Measurements from ENCODE around the gene CAPG.

DNA sequence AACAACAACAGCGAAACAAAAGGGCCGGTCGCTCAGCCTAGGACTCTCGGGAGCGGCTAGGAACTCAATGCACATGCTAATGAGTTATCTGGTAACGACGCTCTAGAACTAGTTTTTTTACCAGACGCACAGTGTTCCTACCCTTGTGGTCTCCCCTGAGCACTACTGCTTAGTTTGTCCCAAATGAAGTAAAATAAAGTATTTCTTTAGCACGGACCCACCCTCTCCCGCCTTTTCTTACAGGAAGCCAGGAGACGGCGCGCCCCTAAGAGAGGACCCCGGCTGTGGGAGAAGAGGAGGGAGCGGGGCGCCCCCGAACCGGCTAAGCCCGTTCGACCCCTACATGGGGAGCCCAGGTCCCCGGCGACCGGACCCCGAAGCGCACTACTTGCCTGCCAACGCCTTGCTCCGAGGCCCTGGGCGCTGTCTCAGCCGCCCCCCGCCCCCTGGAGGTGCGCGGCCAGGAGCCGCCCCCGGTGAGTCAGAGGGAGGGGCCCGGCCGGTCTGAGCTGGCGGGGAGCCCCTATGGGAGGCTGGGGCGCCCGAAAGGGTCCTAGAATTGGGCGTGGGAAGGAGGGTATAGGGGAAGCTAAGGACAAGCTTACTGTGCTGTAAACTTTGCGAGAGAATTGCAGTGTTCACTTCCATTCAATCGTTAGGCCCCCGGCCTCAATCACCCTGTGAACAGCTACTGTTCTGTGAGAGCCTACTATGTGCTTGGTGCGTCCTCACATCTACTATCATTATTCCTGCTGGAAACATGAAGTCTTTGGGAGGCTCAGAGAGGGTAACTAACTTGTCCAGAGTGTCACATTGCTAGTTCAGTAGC is 3.6 kb upstream of the CAPG start:
- TF ChIP-seq, protein P1, sequence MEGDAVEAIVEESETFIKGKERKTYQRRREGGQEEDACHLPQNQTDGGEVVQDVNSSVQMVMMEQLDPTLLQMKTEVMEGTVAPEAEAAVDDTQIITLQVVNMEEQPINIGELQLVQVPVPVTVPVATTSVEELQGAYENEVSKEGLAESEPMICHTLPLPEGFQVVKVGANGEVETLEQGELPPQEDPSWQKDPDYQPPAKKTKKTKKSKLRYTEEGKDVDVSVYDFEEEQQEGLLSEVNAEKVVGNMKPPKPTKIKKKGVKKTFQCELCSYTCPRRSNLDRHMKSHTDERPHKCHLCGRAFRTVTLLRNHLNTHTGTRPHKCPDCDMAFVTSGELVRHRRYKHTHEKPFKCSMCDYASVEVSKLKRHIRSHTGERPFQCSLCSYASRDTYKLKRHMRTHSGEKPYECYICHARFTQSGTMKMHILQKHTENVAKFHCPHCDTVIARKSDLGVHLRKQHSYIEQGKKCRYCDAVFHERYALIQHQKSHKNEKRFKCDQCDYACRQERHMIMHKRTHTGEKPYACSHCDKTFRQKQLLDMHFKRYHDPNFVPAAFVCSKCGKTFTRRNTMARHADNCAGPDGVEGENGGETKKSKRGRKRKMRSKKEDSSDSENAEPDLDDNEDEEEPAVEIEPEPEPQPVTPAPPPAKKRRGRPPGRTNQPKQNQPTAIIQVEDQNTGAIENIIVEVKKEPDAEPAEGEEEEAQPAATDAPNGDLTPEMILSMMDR (IDR thresholded peaks at IDR 0.05), result peak in 2 of 5 experiments; percentile 26 to 31
- peak; percentile 55 for TF ChIP-seq POLR2A (IDR thresholded peaks at IDR 0.05)

Measured in transverse colon (tissue), 3 donors.